Heart left ventricle (tissue), 16 donors: ENCODE data around the gene PKNOX2. TPM values are rescaled to one million over a fixed set of nuclear protein-coding genes. Genes with fewer than 3 reads are reported as not detected.

Experiments
- ATAC-seq, 4 donors: fragments of 200-7000 bp; cut with Tn5 transposase; one replicate each; pipeline ENCODE4 v1.9.1; 2020 to 2022; ENCODE audit warnings: moderate library complexity in 4 of 4, mild to moderate bottlenecking in 3 of 4, moderate number of reproducible peaks in 1 of 4
- DNase-seq, 5 donors: peaks; one replicate each; pipeline ENCODE4 v3.0.0-alpha.2; 2020
- H3K27ac ChIP-seq, 12 donors: fragments of 200-600 bp; sonication (generic) in 4 of 12; one replicate each; pipeline versions ENCODE4 v1.5.0 to v1.8.0; 2016 to 2022; ENCODE audit warnings: mild to moderate bottlenecking in 2 of 12
- H3K27me3 ChIP-seq, 9 donors: fragments of 200-600 bp; sonication (generic) in 2 of 9; one replicate each; pipeline versions ENCODE4 v1.5.1 to v1.8.0; 2016 to 2022; ENCODE audit warnings: mild to moderate bottlenecking in 3 of 9
- H3K36me3 ChIP-seq, 9 donors: fragments of 200-600 bp; sonication (generic) in 2 of 9; one replicate each; pipeline versions ENCODE4 v1.5.0 to v1.8.0; 2018 to 2022; ENCODE audit warnings: mild to moderate bottlenecking in 2 of 9
- H3K4me1 ChIP-seq, 12 donors: fragments of 200-600 bp; sonication (generic) in 4 of 12; one replicate each; pipeline versions ENCODE4 v1.5.0 to v1.8.0; 2016 to 2022; ENCODE audit warnings: mild to moderate bottlenecking in 3 of 12
- H3K4me3 ChIP-seq, 12 donors: fragments of 200-600 bp; sonication (generic) in 4 of 12; one replicate each; pipeline versions ENCODE4 v1.5.0 to v1.8.0; 2017 to 2022; ENCODE audit warnings: mild to moderate bottlenecking in 9 of 12, moderate library complexity in 4 of 12
- H3K9me3 ChIP-seq, 12 donors: fragments of 200-600 bp; sonication (generic) in 4 of 12; one replicate each; pipeline versions ENCODE4 v1.5.0 to v1.8.0; 2016 to 2022; ENCODE audit warnings: mild to moderate bottlenecking in 1 of 12
- CTCF ChIP-seq, 12 donors: fragments of 200-600 bp; sonication (generic) in 4 of 12; IDR thresholded peaks; one replicate each; pipeline versions ENCODE4 v1.5.0 to v1.8.0; 2018 to 2022; ENCODE audit warnings: antibody characterized with exemption in 12 of 12, mild to moderate bottlenecking in 5 of 12
- POLR2A ChIP-seq, 2 donors: fragments of 450-650 bp; IDR thresholded peaks; one replicate each; pipeline ENCODE4 v1.6.1; 2017; ENCODE audit warnings: antibody characterized with exemption in 2 of 2, mild to moderate bottlenecking in 2 of 2, moderate library complexity in 2 of 2
- WGBS, 4 donors: extraction: QIAGEN DNeasy Blood & Tissue Kit in 2 of 4; methylation state at CpG; one replicate each; pipeline versions ENCODE4 v1.1.5 to v1.1.7; 2013 to 2018; 5-methylcytosine and 5-hydroxymethylcytosine counted together
- intact Hi-C, 10 donors: fragments of 100-400 bp; cut with DNase I; formaldehyde crosslinking; loops; one replicate each; pipeline versions ENCODE4 v1.11.1 to v1.14.2; 2022
- polyA plus RNA-seq, 2 donors: library from polyadenylated mRNA; stranded (reverse); fragments of 200-250 nt; gene quantifications; one replicate each; pipeline ENCODE4 v1.2.3, GENCODE V29; 2013
- total RNA-seq, 9 donors: library from RNA; depleted of rRNA in 2 of 9; stranded (reverse); fragments of >200 nt in 2 of 9; fragmentation: NEBNext Ultra II Directional in 3 of 9; extraction: Animal tissue kit (Norgen Biotek cat#: 25700) in 3 of 9; gene quantifications; one replicate each; pipeline versions ENCODE4 v1.1.0 to v1.2.4, GENCODE V29; 2016 to 2023
- donor health status: ischemic (EF 13 %, LVEDD 7.1; RV severe dilation, severe dysfunction).
- donor health status: healthy with polysubstance abuse.
- donor health status: DM: no; HTN: yes; CAD: no.
- donor health status: DM: no; HTN: no; CAD: no.
- donor health status: ischemic (EF 25% LVEDD 6.9; RV normal size, moderate dysfunction).
- donor health status: ischemic (EF 25% LVEDD 5.7; RV mildly dilated, moderate dysfunction).
- donor health status: healthy.
- donor health status: DM: yes; HTN: yes; CAD: no.
- donor health status: ischemic (EF 35%, LVEDD 5.7; RV mildly dilated, moderate dysfunction).
- donor health status: nonischemic (EF 11% LVEDD 7.7; RV severe dilation, severe dysfunction).
- donor health status: DM: yes; HTN: yes; CAD: no.
- donor health status: PGD.
- donor health status: ischemic (EF 29% LVEDD 5.4; RV normal size, mild dysfunction).
- donor health status: nonischemic (EF 23%, LVEDD 6.1; RV moderate dilation, normal function).

The PKNOX2 gene
- total and polyA plus RNA-seq, 11 donors = 3.1 to 9.4 (median 4.5) TPM

- Histone ChIP-seq H3K27ac (no peak overlapping the region), H3K27me3 (peaks cover 0 to 26% (median 11%) of the 10 kb centered on the region in 9 donors), H3K4me1 (peaks cover 0 to 6% (median 0%) of the 10 kb centered on the region in 12 donors), H3K36me3 (no peaks in the 10 kb centered on the region), H3K9me3 (no peaks in the 10 kb centered on the region), H3K4me3 (no peak overlapping the region)
- 51 to 67% (median 60%) methylated on average over 3 of the region's 3 CpGs for WGBS, 4 donors
- DNase-seq (no peak), ATAC-seq (no peak)
- TF ChIP-seq CTCF (IDR thresholded peaks at IDR 0.05) (no peak), POLR2A (IDR thresholded peaks at IDR 0.05) (no peak)
- intact Hi-C loops = loop anchor here (2.0 to 10.0 kb wide), 5 partner anchors 47 to 185 kb away; partner anchors contain the start of gene CCDC15 (in 2 of the 10)
These were observed 24.8 kb upstream of the PKNOX2 start for GRCh38 chr11:125139778-125140177.

DNA sequence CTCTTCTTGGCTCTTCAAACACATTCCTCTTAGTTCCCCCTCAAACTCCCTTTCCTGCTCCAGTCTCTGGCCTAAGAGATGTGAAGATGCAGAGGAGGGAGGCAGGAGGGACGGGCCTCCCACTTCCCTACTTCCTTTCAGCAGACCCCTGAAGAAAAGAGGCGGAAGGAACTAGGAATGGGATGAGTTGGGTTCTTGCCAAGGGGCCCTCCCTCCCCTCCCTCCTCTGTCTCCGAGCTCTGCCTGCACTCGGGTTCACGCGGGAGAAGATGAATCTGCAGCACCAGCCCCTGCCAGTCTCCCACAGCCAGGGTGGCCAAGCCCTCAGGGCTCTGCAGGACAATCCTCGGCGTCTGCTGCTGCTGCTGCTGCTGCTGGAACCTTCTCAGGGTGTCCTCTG, 24.3 kb upstream of the PKNOX2 start:
- TF ChIP-seq POLR2A (IDR thresholded peaks at IDR 0.05) (no peak), CTCF (IDR thresholded peaks at IDR 0.05) (no peak)
- H3K4me3 ChIP-seq = no peak overlapping the region
- no peaks in the 10 kb centered on the region for H3K36me3 ChIP-seq
- H3K27me3 ChIP-seq = peaks cover 0 to 26% (median 11%) of the 10 kb centered on the region in 9 donors
- intact Hi-C loops = loop anchor here (2.0 to 10.0 kb wide), 5 partner anchors 48 to 185 kb away; partner anchors contain the start of gene CCDC15 (in 2 of the 10)
- DNase-seq = no peak
- H3K4me1 ChIP-seq = peaks cover 0 to 6% (median 0%) of the 10 kb centered on the region in 12 donors
- no peak overlapping the region for H3K27ac ChIP-seq
- ATAC-seq = no peak
- no peaks in the 10 kb centered on the region for H3K9me3 ChIP-seq
- WGBS, 4 donors = 27 to 36% (median 30%) methylated on average over 8 of the region's 8 CpGs

- H3K27ac ChIP-seq = no peak overlapping the region
- TF ChIP-seq CTCF (IDR thresholded peaks at IDR 0.05) (no peak), POLR2A (IDR thresholded peaks at IDR 0.05) (no peak)
- H3K4me3 ChIP-seq = no peak overlapping the region
- no peaks in the 10 kb centered on the region for H3K9me3 ChIP-seq
- WGBS, 4 donors = 54 to 68% (median 58%) methylated on average over 12 of the region's 12 CpGs
- H3K27me3 ChIP-seq = peaks cover 0 to 26% (median 11%) of the 10 kb centered on the region in 9 donors
- H3K4me1 ChIP-seq = peaks cover 0 to 6% (median 0%) of the 10 kb centered on the region in 12 donors
- no peak for DNase-seq
- H3K36me3 ChIP-seq = no peaks in the 10 kb centered on the region
- intact Hi-C loops = loop anchor here (1.0 to 10.0 kb wide), 6 partner anchors 49 to 186 kb away; partner anchors contain the start of gene CCDC15 (in 2 of the 10)
- ATAC-seq = no peak
These were observed 23.4 kb upstream of the PKNOX2 start for GRCh38 chr11:125141178-125141577.

GRCh38 chr11:125141686-125142535, 22.6 kb upstream of the PKNOX2 start:
- Histone ChIP-seq H3K36me3 (no peaks in the 10 kb centered on the region), H3K4me1 (peaks cover 0 to 6% (median 0%) of the 10 kb centered on the region in 12 donors), H3K9me3 (no peaks in the 10 kb centered on the region), H3K27ac (no peak overlapping the region), H3K27me3 (peaks cover 0 to 26% (median 11%) of the 10 kb centered on the region in 9 donors), H3K4me3 (no peak overlapping the region)
- DNase-seq (peak; percentile 30 to 66 (median 52)), ATAC-seq (peak in 3 of 4 donors; percentile 76 to 83 (median 79))
- 40 to 42% (median 41%) methylated on average over 18 of the region's 18 CpGs for WGBS, 4 donors
- TF ChIP-seq CTCF (IDR thresholded peaks at IDR 0.05) (peak; percentile 84 to 98 (median 94)), POLR2A (IDR thresholded peaks at IDR 0.05) (no peak)
- intact Hi-C loops = loop anchor here (1.0 to 10.0 kb wide), 6 partner anchors 50 to 187 kb away; partner anchors contain the start of gene CCDC15 (in 2 of the 10)
